Heart right ventricle (tissue), 16 donors: Measurements from ENCODE around the gene KCNH3. TPM values are rescaled to one million over a fixed set of nuclear protein-coding genes. Genes with fewer than 3 reads are reported as not detected.

Experiments used
- ATAC-seq, 8 donors: fragments of 200-7000 bp; cut with Tn5 transposase; one replicate each; pipeline ENCODE4 v1.9.1; 2020; ENCODE audit warnings: mild to moderate bottlenecking in 8 of 8, moderate library complexity in 8 of 8, moderate number of reproducible peaks in 1 of 8
- DNase-seq, 2 donors: peaks; one replicate each; pipeline ENCODE4 v3.0.0-alpha.2; 2020
- H3K27ac ChIP-seq, 10 donors: fragments of 200-600 bp; sonication (generic) in 2 of 10; one replicate each; pipeline versions ENCODE4 v1.5.0 to v1.8.0; 2020 to 2022; ENCODE audit warnings: mild to moderate bottlenecking in 3 of 10
- H3K27me3 ChIP-seq, 7 donors: fragments of 200-600 bp; one replicate each; pipeline ENCODE4 v1.8.0; 2021 to 2022; ENCODE audit warnings: mild to moderate bottlenecking in 2 of 7
- H3K36me3 ChIP-seq, 9 donors: fragments of 200-600 bp; sonication (generic) in 1 of 9; one replicate each; pipeline versions ENCODE4 v1.5.0 to v1.8.0; 2020 to 2022; ENCODE audit warnings: mild to moderate bottlenecking in 2 of 9
- H3K4me1 ChIP-seq, 9 donors: fragments of 200-600 bp; sonication (generic) in 1 of 9; one replicate each; pipeline versions ENCODE4 v1.5.0 to v1.8.0; 2020 to 2022; ENCODE audit warnings: mild to moderate bottlenecking in 4 of 9
- H3K4me3 ChIP-seq, 10 donors: fragments of 200-600 bp; sonication (generic) in 2 of 10; one replicate each; pipeline versions ENCODE4 v1.5.0 to v1.8.0; 2020 to 2022; ENCODE audit warnings: mild to moderate bottlenecking in 7 of 10, moderate library complexity in 2 of 10
- H3K9me3 ChIP-seq, 11 donors: fragments of 200-600 bp in 10 of 11; sonication (generic) in 2 of 11; one replicate each; pipeline versions ENCODE4 v1.5.0 to v1.8.0; 2013 to 2022; ENCODE audit warnings: mild to moderate bottlenecking in 2 of 11, control low read depth in 1 of 11, moderate library complexity in 1 of 11
- CTCF ChIP-seq, 9 donors: fragments of 200-600 bp; sonication (generic) in 2 of 9; IDR thresholded peaks; one replicate each; pipeline versions ENCODE4 v1.5.0 to v1.8.0; 2021 to 2022; ENCODE audit warnings: antibody characterized with exemption in 9 of 9, mild to moderate bottlenecking in 5 of 9, moderate library complexity in 1 of 9
- WGBS, 2 donors: extraction: QIAGEN DNeasy Blood & Tissue Kit; methylation state at CpG; one replicate each; pipeline ENCODE4 v1.1.7; 2013; ENCODE audit warnings: inconsistent platforms in 1 of 2; 5-methylcytosine and 5-hydroxymethylcytosine counted together
- intact Hi-C, 10 donors: fragments of 100-400 bp; cut with DNase I; formaldehyde crosslinking; loops; one replicate each; pipeline versions ENCODE4 v1.11.1 to v1.14.2; 2022
- polyA plus RNA-seq, 2 donors: library from polyadenylated mRNA; stranded (reverse); fragments of 200-250 nt; gene quantifications; one replicate each; pipeline ENCODE4 v1.2.3, GENCODE V29; 2013
- total RNA-seq, 10 donors: library from RNA; stranded (reverse); fragmentation: NEBNext Ultra II Directional in 3 of 10; extraction: Animal tissue kit (Norgen Biotek cat#: 25700) in 3 of 10; gene quantifications; one replicate each; pipeline versions ENCODE4 v1.2.1 to v1.2.4, GENCODE V29; 2021 to 2023
- donor health status: Arrhythmogenic right ventricular cardiomyopathy.
- donor health status: ischemic (EF 13 %, LVEDD 7.1; RV severe dilation, severe dysfunction).
- donor health status: healthy with polysubstance abuse.
- donor health status: DM: no; HTN: yes; CAD: no.
- donor health status: DM: no; HTN: no; CAD: no.
- donor health status: ischemic (EF 25% LVEDD 6.9; RV normal size, moderate dysfunction).
- donor health status: ischemic (EF 25% LVEDD 5.7; RV mildly dilated, moderate dysfunction).
- donor health status: healthy.
- donor health status: DM: yes; HTN: yes; CAD: no.
- donor health status: Ischemic cardiomyopathy.
- donor health status: ischemic (EF 35%, LVEDD 5.7; RV mildly dilated, moderate dysfunction).
- donor health status: nonischemic (EF 11% LVEDD 7.7; RV severe dilation, severe dysfunction).
- donor health status: DM: yes; HTN: yes; CAD: no.
- donor health status: PGD.
- donor health status: ischemic (EF 29% LVEDD 5.4; RV normal size, mild dysfunction).
- donor health status: nonischemic (EF 23%, LVEDD 6.1; RV moderate dilation, normal function).

KCNH3 gene
- total and polyA plus RNA-seq, 12 donors = 0.16 to 2.0 (median 0.26) TPM

DNA sequence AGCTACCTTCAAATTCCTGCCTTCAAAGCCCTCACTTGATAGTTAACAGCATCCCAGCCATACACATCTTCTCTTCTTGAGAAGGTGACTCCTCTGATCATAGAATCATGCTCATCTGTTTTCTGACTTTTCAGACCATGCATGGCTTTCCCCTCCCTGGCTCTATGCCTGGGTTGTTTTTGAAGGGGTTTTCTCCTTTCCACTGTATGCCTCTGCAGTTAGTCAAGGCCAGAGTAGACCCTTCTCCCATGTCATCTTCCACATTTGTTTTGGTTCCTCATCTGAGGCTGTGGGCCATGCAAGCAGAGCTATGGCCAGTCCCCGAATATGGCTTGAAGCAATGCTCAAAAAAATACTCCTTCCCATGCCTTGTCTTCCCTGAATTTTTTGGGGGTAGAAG is 43.4 kb downstream of the KCNH3 start:
- peaks cover 0 to 14% (median 0%) of the 10 kb centered on the region in 9 donors for H3K36me3 ChIP-seq
- H3K4me1 ChIP-seq = peaks cover 6 to 60% (median 28%) of the 10 kb centered on the region in 9 donors
- DNase-seq = no peak
- peak overlapping the region in 5 of 10 donors; percentile 23 to 80 (median 45) for H3K27ac ChIP-seq
- no peak overlapping the region for H3K4me3 ChIP-seq
- TF ChIP-seq CTCF (IDR thresholded peaks at IDR 0.05) = no peak
- no peaks in the 10 kb centered on the region for H3K27me3 ChIP-seq
- H3K9me3 ChIP-seq = no peaks in the 10 kb centered on the region
- intact Hi-C loops = loop anchor here in 4 of 10 donors (5.0 to 10.0 kb wide), 4 partner anchors 47 to 227 kb away; partner anchors contain the start of genes KCNH3 (in 1 of the 4) and SPATS2 (in 1 of the 4)
- no peak for ATAC-seq
- WGBS, 2 donors = 77 to 90% methylated on average over 1 of the region's 1 CpG

GRCh38 chr12:49582850-49583249 is 44.0 kb downstream of the KCNH3 start:
- Histone ChIP-seq H3K9me3 (no peaks in the 10 kb centered on the region), H3K27me3 (no peaks in the 10 kb centered on the region), H3K36me3 (peaks cover 0 to 21% (median 0%) of the 10 kb centered on the region in 9 donors), H3K4me3 (no peak overlapping the region), H3K27ac (peak overlapping the region in 7 of 10 donors; percentile 17 to 80 (median 45)), H3K4me1 (peaks cover 6 to 60% (median 28%) of the 10 kb centered on the region in 9 donors)
- intact Hi-C loops = loop anchor here in 4 of 10 donors (5.0 to 10.0 kb wide), 4 partner anchors 48 to 228 kb away; partner anchors contain the start of genes KCNH3 (in 1 of the 4) and SPATS2 (in 1 of the 4)
- ATAC-seq (peak; percentile 46 to 74 (median 56)), DNase-seq (peak in 1 of 2 donors; percentile 53)
- TF ChIP-seq CTCF (IDR thresholded peaks at IDR 0.05) = no peak
- 30 to 38% methylated on average over 4 of the region's 4 CpGs for WGBS, 2 donors

GRCh38 chr12:49583366-49584094 is 44.7 kb downstream of the KCNH3 start:
- ATAC-seq = peak in 3 of 8 donors; percentile 7 to 18 (median 10)
- WGBS, 2 donors = 67 to 68% methylated on average over 13 of the region's 13 CpGs

More at GRCh38 chr12:49583366-49584094, 44.7 kb downstream of the KCNH3 start:
- Histone ChIP-seq H3K4me3 (no peak overlapping the region), H3K36me3 (peaks cover 0 to 22% (median 0%) of the 10 kb centered on the region in 9 donors), H3K4me1 (peaks cover 6 to 64% (median 30%) of the 10 kb centered on the region in 9 donors), H3K27me3 (no peaks in the 10 kb centered on the region), H3K27ac (peak overlapping the region in 7 of 10 donors; percentile 17 to 80 (median 45)), H3K9me3 (no peaks in the 10 kb centered on the region)
- intact Hi-C loops = loop anchor here in 4 of 10 donors (5.0 to 10.0 kb wide), 4 partner anchors 49 to 229 kb away; partner anchors contain the start of genes KCNH3 (in 1 of the 4) and SPATS2 (in 1 of the 4)
- TF ChIP-seq CTCF (IDR thresholded peaks at IDR 0.05) = no peak
- no peak for DNase-seq
